Measurements from ENCODE around the gene SAPCD2. TPM values are rescaled to one million over a fixed set of nuclear protein-coding genes. Genes with fewer than 3 reads are reported as not detected.
A peak's percentile ranks its signal among the peaks of the same experiment; 100 is the strongest.

Gene SAPCD2
- total RNA-seq, 2 donors from 2014 or later: 19.2 to 57.8 TPM

- Histone ChIP-seq H3K4me1 (peaks cover 43% of the 10 kb centered on the region), H3K27me3 (peaks cover 10% of the 10 kb centered on the region)
- DNase-seq: no peak
Observed at GRCh38 chr9:137054932-137055384, 15.4 kb downstream of the SAPCD2 start.

GRCh38 chr9:137053944-137054931 is 16.1 kb downstream of the SAPCD2 start, which contains the start of gene ENTPD2:
TSS of gene ENTPD2 (minus strand) at chr9:137054061. CDS start at chr9:137053997, 64 bp downstream.
- peak within 1 kb of the TSS; percentile 74 to 79 for H3K9ac ChIP-seq (ENCODE audit: low read depth in 2 of 2, low read length in 2 of 2)

More at GRCh38 chr9:137054932-137055384, 15.4 kb downstream of the SAPCD2 start:
- H3K9ac ChIP-seq (ENCODE audit: low read depth in 2 of 2, low read length in 2 of 2): peak overlapping the region; percentile 74 to 79
- H3K27ac ChIP-seq: peak overlapping the region; percentile 84
- peak overlapping the region; percentile 54 for H3K4me3 ChIP-seq
- no peak for TF ChIP-seq CTCF (IDR thresholded peaks at IDR 0.05)
- H3K36me3 ChIP-seq: no peaks in the 10 kb centered on the region
- intact Hi-C loops (cut with DNase I): no loop called here
- H3K9me3 ChIP-seq: no peaks in the 10 kb centered on the region

GRCh38 chr9:137052998-137053943 is 17.1 kb downstream of the SAPCD2 start:
- TF ChIP-seq CTCF (IDR thresholded peaks at IDR 0.05): no peak
- Histone ChIP-seq H3K9ac (ENCODE audit: low read depth in 2 of 2, low read length in 2 of 2) (peak overlapping the region; percentile 26 to 79), H3K4me3 (peak overlapping the region; percentile 54), H3K4me1 (peaks cover 43% of the 10 kb centered on the region), H3K9me3 (no peaks in the 10 kb centered on the region), H3K27ac (no peak overlapping the region), H3K36me3 (no peaks in the 10 kb centered on the region), H3K27me3 (peaks cover 20% of the 10 kb centered on the region)
- intact Hi-C loops (cut with DNase I): no loop called here
- DNase-seq: no peak

More at GRCh38 chr9:137053944-137054931, 16.1 kb downstream of the SAPCD2 start, which contains the start of gene ENTPD2:
- TF ChIP-seq CTCF (IDR thresholded peaks at IDR 0.05): no peak
- DNase-seq: peak; percentile 86
- H3K27ac ChIP-seq: peak within 1 kb of the TSS; percentile 84
- H3K4me3 ChIP-seq: peak within 1 kb of the TSS; percentile 54
- H3K9me3 ChIP-seq: no peaks in the 10 kb centered on the region
- intact Hi-C loops (cut with DNase I): no loop called here
- peaks cover 11% of the 10 kb centered on the region for H3K27me3 ChIP-seq
- H3K36me3 ChIP-seq: no peaks in the 10 kb centered on the region
- H3K4me1 ChIP-seq: peaks cover 43% of the 10 kb centered on the region

GRCh38 chr9:137052293-137052692 is 18.1 kb downstream of the SAPCD2 start:
- DNase-seq: no peak

More at GRCh38 chr9:137052293-137052692, 18.1 kb downstream of the SAPCD2 start:
- H3K9ac ChIP-seq (ENCODE audit: low read depth in 2 of 2, low read length in 2 of 2): no peak overlapping the region
- intact Hi-C loops (cut with DNase I): no loop called here
- H3K36me3 ChIP-seq: no peaks in the 10 kb centered on the region
- peaks cover 36% of the 10 kb centered on the region for H3K4me1 ChIP-seq
- no peaks in the 10 kb centered on the region for H3K9me3 ChIP-seq
- TF ChIP-seq CTCF (IDR thresholded peaks at IDR 0.05): no peak
- no peak overlapping the region for H3K27ac ChIP-seq
- H3K4me3 ChIP-seq: no peak overlapping the region
- peaks cover 27% of the 10 kb centered on the region for H3K27me3 ChIP-seq

Measured in colonic mucosa (tissue), 4 donors.